ENCODE measurements around the gene MAP3K21. TPM values are rescaled to one million over a fixed set of nuclear protein-coding genes. Genes with fewer than 3 reads are reported as not detected.

Gene MAP3K21
- total and polyA plus RNA-seq, 9 of the 15 experiments (the other 6 are each of a cell fraction or from before 2014, with no cell fraction given) = 0.23 to 0.86 (median 0.49) TPM

- TF ChIP-seq SMARCC2 (IDR thresholded peaks at IDR 0.05; ENCODE audit: low read depth) (no peak), FIP1L1 (IDR thresholded peaks at IDR 0.05; ENCODE audit: low read depth, low read length, poor library complexity, severe bottlenecking) (peak; percentile 26)
These were observed 808 bp downstream of the MAP3K21 start (continued) for GRCh38 chr1:233328142-233328921.

- H3K4me1 ChIP-seq (replicated peaks in 1 of 2; ENCODE audit: control insufficient read depth in 2 of 2, insufficient read depth in 2 of 2, low read length in 2 of 2) = peaks cover 0 to 17% of the 10 kb centered on the region in 2 experiments; a peak in 4 of 5 replicates
- H3K9ac ChIP-seq (ENCODE audit: insufficient read depth in 1 of 2, low read depth in 2 of 2, low read length in 2 of 2) = no peak overlapping the region
- in situ Hi-C loops (cut with MboI) = no loop called here
- TF ChIP-seq ZBTB11 (CRISPR knock-in tag; IDR thresholded peaks at IDR 0.05) = no peak
- TF ChIP-seq KLF1 (tag; IDR thresholded peaks at IDR 0.05) = no peak
- no peak for TF ChIP-seq RBM22 (IDR thresholded peaks at IDR 0.05; ENCODE audit: low read depth, low read length, poor library complexity, severe bottlenecking)
- TF ChIP-seq ZNF507 (tag; conservative IDR thresholded peaks at IDR 0.05) = no peak
- no peak for TF ChIP-seq ELF2 (CRISPR knock-in tag; IDR thresholded peaks at IDR 0.05)
- TF ChIP-seq ETV5 (CRISPR knock-in tag; IDR thresholded peaks at IDR 0.05; ENCODE audit: low read depth) = no peak
- TF ChIP-seq NR1H2 (CRISPR knock-in tag; IDR thresholded peaks at IDR 0.05) = no peak
- TF ChIP-seq C11orf30 (IDR thresholded peaks at IDR 0.05; ENCODE audit: low read depth) = no peak
- no peak for TF ChIP-seq SREBF1 (IDR thresholded peaks at IDR 0.05; ENCODE audit: borderline replicate concordance, low read depth, low read length)
- TF ChIP-seq XRCC3 (IDR thresholded peaks at IDR 0.05) = no peak
- TF ChIP-seq ELF1 (tag; IDR thresholded peaks at IDR 0.05) = no peak
- TF ChIP-seq KAT8 (IDR thresholded peaks at IDR 0.05; ENCODE audit: low read depth) = no peak
- TF ChIP-seq PHF20 (IDR thresholded peaks at IDR 0.05; ENCODE audit: partially characterized antibody) = no peak
- no peak for TF ChIP-seq ZNF232 (CRISPR knock-in tag; IDR thresholded peaks at IDR 0.05)
- H3K4me2 ChIP-seq (ENCODE audit: insufficient read depth, low read length) = no peak overlapping the region
- no peak overlapping the region for H2AFZ ChIP-seq (ENCODE audit: low read depth, low read length)
- intact Hi-C loops (cut with micrococcal nuclease) = no loop called here
- peak; percentile 19 for FAIRE-seq
- 0% methylated on average over 8 of the region's 8 CpGs for WGBS (ENCODE audit: insufficient coverage, low coverage, missing lambda C conversion rate)
- CTCF ChIA-PET (ENCODE audit: low intra/inter-chr PET ratio) = no interaction called here
- no peak overlapping the region for H3K27ac ChIP-seq (ENCODE audit: extremely low read depth, low read depth, low read length)
- BruUV-seq (replicated peaks) = no TSS peak
- no peak for ATAC-seq
- H3K27me3 ChIP-seq (ENCODE audit: control insufficient read depth in 2 of 2, insufficient read depth in 2 of 2, low read length in 2 of 2) = peaks cover 2 to 5% of the 10 kb centered on the region in 2 experiments; a peak in 2 of 5 replicates
- peaks cover 4% of the 10 kb centered on the region; the same call in 1 of the 2 replicates for H4K20me1 ChIP-seq (replicated peaks; ENCODE audit: control insufficient read depth, insufficient read depth, low read length)
- no peaks in the 10 kb centered on the region for H3K36me3 ChIP-seq (ENCODE audit: control insufficient read depth, insufficient read depth, low read length)
- POLR2A ChIA-PET = interaction anchor here (0.6 kb wide), 1 partner anchor 1526 kb away, joined by 3 read pairs; no protein-coding TSS in a partner anchor
- H3K9me3 ChIP-seq (replicated peaks; ENCODE audit: control insufficient read depth, insufficient read depth, low read depth, low read length) = no peaks in the 10 kb centered on the region
- H3K9me1 ChIP-seq (ENCODE audit: control insufficient read depth, insufficient read depth, low read length) = no peaks in the 10 kb centered on the region
- no peaks in the 10 kb centered on the region for H3K79me2 ChIP-seq (ENCODE audit: control insufficient read depth, insufficient read depth, low read length)
- H3K4me3 ChIP-seq = no peak overlapping the region
- no peak for DNase-seq (ENCODE audit: extremely low read depth in 1 of 4, low spot score in 3 of 4)
These were observed 4.4 kb downstream of the MAP3K21 start for GRCh38 chr1:233331676-233332519.
